Endometrium (tissue), 2 donors: ENCODE results near the gene NRROS.

Source experiments
- FAIRE-seq: peaks from 2 replicates; lab custom pipeline; 2012; peaks lifted over from hg19 to GRCh38; lab: Jason Lieb, UNC
- donor health status: control.
- donor health status: control.

Gene NRROS

DNA sequence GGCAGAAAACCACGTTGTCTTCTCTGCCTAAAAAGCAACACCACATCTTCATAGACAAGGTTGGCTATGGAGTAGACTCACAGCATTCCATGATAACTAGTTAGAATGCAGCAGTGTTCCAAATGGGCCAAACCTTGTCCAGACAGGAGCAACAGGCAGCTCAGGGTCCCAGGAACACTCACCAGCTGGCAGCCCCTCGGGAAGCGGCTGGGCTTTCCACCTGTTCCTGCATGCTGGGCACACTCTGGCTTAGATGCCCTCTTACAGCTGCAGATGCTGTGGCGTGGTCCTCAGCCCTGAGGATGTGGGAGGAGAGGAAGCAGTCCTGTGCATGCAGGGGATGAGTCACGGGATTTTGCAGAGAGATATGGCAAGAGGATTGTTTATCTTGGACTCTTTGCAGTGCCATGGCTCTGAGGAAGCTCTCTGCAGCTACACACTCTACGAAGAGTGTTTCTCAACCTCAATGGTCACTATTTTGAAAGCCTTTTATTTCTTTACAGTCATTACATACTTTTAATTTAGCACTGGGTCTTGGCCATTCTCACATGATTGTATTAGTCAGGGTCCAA lies 11.3 kb downstream of the NRROS start:
- no peak for FAIRE-seq

DNA sequence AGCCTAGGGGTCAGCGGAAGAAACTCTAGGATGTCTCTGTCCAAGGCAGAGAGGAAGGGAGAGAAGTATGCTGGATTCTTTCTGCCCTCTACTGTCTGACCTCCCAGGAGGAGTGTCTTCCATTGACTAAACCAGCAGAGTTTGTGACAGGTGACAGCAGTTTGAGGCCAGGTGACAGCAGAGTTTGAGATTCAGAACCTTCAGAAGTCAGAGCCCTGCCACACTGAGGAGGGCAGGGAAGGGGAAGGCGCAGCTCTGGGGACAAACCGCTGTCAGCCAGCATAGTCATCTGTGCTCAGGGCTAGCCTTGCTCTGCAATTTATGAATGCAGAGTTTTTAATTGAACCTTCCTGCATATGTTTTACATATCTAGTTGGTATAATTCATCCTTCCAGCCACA lies 12.3 kb downstream of the NRROS start:
- FAIRE-seq, result no peak

GRCh38 chr3:196652961-196653795 lies 13.7 kb downstream of the NRROS start:
- FAIRE-seq, result no peak

- no peak for FAIRE-seq
Observed at GRCh38 chr3:196654006-196654734, 14.7 kb downstream of the NRROS start.

DNA sequence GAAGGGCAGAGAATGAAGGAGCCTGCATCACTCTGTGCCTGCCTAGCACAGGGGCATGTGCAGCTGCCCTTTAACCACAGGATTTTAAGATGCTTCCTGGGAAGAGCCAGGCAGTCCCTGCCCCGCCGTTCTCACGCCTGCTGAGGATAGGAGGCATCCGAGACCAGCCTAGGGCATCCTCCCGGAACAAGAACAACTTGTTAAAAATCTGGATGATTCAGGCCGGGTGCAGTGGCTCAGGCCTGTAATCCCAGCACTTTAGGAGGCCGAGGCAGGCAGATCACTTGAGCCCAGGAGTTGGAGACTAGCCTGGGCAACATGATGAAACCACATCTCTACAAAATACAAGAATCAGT lies 15.2 kb downstream of the NRROS start:
- no peak for FAIRE-seq

DNA sequence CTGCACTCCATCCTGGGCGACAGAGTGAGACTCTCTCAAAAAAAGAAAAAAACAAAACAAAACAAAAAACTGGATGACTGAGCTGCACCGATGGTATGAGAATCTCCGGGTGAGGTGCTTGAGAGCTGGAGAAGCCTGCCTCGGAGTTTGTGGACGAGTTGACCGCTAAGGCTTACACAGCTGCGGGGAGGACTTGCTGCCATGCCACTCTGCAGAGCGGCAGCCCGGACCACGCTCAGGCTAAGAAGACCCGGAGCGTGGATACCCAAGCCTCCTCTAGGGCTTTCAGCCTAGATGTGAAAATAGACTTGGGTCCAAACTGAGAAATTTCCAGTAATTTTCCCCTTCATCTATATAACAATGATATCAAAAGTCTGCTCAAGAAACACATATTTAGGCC lies 16.0 kb downstream of the NRROS start:
- FAIRE-seq, result no peak

DNA sequence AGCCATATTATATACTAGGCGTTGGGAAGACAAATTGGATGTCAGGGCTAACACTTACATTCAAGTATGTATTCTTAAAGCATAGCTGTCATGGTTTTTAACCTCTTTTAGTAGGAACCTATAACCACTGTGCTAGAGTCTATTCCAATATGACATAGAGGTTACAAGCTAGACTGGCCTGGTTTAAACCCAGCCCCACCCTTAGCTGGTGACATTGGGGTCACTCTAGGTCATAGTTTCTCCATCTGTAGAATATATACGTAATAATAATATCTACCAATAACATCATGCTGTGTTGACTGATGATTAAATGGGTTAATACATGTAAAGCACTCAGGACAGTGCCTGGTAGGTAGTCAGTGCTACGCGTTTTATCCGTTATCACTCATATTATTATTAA lies 16.7 kb downstream of the NRROS start:
- FAIRE-seq, result no peak

DNA sequence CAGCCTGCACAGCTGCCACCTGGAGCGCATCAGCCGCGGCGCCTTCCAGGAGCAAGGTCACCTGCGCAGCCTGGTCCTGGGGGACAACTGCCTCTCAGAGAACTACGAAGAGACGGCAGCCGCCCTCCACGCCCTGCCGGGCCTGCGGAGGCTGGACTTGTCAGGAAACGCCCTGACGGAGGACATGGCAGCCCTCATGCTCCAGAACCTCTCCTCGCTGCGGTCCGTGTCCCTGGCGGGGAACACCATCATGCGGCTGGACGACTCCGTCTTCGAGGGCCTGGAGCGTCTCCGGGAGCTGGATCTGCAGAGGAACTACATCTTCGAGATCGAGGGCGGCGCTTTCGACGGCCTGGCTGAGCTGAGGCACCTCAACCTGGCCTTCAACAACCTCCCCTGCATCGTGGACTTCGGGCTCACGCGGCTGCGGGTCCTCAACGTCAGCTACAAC lies 20.4 kb downstream of the NRROS start:
- no peak for FAIRE-seq

DNA sequence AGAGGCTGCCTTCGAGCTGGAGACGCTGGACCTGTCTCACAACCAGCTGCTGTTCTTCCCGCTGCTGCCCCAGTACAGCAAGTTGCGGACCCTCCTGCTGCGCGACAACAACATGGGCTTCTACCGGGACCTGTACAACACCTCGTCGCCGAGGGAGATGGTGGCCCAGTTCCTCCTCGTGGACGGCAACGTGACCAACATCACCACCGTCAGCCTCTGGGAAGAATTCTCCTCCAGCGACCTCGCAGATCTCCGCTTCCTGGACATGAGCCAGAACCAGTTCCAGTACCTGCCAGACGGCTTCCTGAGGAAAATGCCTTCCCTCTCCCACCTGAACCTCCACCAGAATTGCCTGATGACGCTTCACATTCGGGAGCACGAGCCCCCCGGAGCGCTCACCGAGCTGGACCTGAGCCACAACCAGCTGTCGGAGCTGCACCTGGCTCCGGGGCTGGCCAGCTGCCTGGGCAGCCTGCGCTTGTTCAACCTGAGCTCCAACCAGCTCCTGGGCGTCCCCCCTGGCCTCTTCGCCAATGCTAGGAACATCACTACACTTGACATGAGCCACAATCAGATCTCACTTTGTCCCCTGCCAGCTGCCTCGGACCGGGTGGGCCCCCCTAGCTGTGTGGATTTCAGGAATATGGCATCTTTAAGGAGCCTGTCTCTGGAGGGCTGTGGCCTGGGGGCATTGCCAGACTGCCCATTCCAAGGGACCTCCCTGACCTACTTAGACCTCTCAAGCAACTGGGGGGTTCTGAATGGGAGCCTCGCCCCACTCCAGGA lies 21.1 kb downstream of the NRROS start:
- no peak for FAIRE-seq

GRCh38 chr3:196661400-196661799 lies 21.9 kb downstream of the NRROS start:
- no peak for FAIRE-seq

GRCh38 chr3:196662033-196662432 lies 22.5 kb downstream of the NRROS start:
- no peak for FAIRE-seq

DNA sequence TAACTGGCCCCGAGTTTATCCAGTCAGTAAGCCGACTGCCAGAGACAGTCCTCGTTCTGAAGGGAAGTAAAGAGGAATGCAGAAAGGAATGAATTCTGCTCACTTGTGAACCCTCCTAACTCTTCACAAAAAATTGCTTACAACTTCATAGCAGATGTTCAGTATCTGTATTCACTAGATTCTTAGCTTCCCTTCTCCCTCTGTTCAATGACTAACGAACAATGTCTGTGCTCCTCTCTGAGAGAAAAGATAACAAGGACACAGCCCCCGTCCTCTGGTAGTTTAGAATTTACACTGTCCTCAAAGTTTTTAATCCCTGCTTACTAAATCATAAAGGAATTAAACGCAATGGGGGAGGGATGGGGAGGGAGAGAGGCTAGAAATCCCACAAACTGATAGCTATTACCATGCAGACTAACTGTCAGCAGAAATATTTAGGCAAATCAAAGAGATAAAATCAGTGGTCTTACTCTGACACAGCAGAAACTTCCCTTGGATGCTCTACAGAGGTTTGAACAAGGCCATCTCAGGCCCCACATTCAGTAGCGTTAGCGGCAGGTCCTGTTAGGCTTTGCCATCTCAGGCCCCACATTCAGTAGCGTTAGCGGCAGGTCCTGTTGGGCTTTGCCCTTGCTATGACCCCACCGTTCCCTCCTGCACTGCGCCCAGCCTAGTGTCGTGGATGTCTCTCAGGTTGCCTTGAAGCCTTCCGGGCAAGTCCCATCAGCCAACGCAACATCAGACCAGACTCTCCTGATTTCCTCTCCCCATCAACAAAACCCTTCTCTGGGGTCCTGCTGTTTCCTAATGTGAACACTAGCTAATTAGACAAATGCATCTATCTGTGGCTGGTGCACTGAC lies 23.4 kb downstream of the NRROS start:
- no peak for FAIRE-seq

GRCh38 chr3:196666001-196666867 lies 26.7 kb downstream of the NRROS start:
- no peak for FAIRE-seq

- no peak for FAIRE-seq
Observed at GRCh38 chr3:196667056-196667825, 27.7 kb downstream of the NRROS start.

- FAIRE-seq, result no peak
Observed at GRCh38 chr3:196670339-196670738, 30.8 kb downstream of the NRROS start.

DNA sequence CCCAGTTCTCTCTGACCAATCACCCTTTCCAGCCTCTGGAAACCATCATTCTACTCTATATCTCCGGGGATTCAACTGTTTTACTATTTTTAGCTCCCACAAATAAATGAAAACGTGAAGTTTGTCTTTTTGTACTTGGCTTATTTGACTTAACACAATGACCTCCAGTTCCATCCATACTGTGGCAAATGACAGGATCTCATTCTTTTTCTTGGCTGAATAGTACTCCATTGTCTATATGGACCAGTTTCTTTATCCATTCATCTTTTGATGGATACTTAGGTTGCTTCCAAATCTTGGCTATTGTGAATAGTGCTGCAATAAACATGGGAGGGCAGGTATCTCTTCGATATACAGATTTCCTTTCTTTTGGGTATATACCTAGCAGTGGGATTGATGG lies 34.1 kb downstream of the NRROS start:
- FAIRE-seq, result no peak

DNA sequence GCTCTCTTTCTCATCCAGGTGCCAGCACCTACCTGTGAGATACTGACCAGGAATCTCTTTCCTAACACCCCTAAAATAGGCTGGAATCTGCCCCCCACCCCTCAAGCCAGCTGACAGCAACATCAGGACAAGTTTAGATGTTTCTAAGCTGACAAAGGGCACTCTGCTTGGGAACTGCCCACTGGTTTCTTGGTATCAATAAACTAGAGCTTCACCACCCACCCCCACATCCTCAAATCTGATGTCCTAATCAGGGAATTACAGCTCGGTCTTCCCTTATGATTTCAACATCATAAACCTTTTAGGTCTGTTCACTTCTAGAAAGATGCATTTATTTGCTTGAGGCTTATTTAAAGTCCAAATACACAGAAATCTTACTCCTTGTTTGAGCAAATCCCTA lies 37.9 kb downstream of the NRROS start:
- FAIRE-seq, result no peak

DNA sequence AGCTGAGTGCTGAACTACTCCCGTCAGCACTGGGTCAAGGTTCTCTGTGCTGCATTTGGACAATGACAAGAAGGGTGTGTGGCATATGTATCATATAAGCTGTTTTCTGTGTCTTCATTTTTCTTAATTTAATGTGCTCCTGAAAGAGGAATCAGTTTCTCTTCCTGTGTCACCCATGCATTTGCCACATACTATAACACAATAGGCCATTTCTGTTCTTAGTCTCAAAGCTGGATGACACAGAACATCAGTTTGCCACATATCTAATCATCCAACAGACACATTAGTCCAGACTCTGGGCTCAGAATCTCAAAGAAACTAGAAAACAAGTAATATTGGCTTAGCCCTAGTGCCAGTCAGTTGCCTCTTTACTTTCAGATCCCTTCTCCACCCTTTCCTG lies 38.4 kb downstream of the NRROS start:
- no peak for FAIRE-seq

DNA sequence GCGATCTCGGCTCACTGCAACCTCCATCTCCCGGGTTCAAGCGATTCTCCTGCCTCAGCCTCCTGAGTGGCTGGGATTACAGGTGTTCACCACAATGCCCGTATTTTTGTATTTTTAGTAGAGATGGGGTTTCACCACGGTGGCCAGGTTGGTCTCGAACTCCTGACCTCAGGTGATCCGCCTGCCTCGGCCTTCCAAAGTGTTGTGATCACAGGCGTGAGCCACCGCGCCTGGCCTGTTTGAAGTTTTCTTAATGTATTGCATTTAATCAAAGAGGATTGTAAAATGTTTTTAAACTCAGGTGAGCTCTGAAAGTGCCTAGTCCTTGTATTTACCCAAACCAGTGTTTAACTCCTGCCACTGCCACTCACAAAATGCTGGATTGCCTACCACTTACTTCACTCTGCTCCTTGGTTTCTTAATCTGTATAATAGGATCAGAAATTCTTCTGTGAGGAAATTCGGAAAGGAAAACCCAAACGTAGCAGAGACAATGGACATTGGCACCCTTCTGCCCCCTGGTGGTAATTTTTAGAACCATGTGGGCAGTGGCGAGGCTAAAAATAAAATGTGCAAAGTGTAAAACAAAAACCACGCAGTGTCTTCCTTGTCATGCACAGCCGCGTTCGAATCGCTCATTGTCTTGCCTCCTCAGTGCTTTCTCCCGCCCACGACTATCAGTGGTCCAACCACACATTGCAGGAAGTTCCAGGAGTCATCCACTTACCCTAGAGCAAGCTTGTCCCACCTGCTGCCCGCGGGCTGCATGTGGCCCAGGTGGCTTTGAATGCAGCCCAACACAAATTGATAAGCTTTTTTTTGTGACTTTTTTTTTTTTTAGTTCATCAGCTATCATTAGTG lies 45.3 kb downstream of the NRROS start:
- no peak for FAIRE-seq
